Stimulated activated effector memory CD8-positive, alpha-beta T cell treated with anti-CD3 and anti-CD28 coated beads, Interleukin-12 subunit alpha, Interleukin-12 subunit beta, amount 100 ng/mL, for 72 hours (primary cell): ENCODE results near the gene SFSWAP.

Experiments
- ATAC-seq: fragments of 150-1000 bp; cut with Tn5 transposase; 2 replicates; pipeline ENCODE4 v1.10.0; 2021
- DNase-seq, 2 donors: peaks; one replicate each; pipeline ENCODE4 v3.0.0; 2021 to 2022; ENCODE audit warnings: low spot score in 2 of 2
- H3K27ac Mint-ChIP-seq: one replicate; pipeline ENCODE4 v1.8.0; 2022; ENCODE audit warnings: mild to moderate bottlenecking, mixed read lengths
- H3K36me3 Mint-ChIP-seq: one replicate; pipeline ENCODE4 v1.8.0; 2022; ENCODE audit warnings: mild to moderate bottlenecking, mixed read lengths
- H3K4me1 Mint-ChIP-seq: one replicate; pipeline ENCODE4 v1.8.0; 2022; ENCODE audit warnings: mixed read lengths
- H3K4me3 Mint-ChIP-seq: one replicate; pipeline ENCODE4 v1.8.0; 2022; ENCODE audit warnings: mild to moderate bottlenecking, mixed read lengths
- H3K9me3 Mint-ChIP-seq: one replicate; pipeline ENCODE4 v1.8.0; 2022; ENCODE audit warnings: mixed read lengths

The SFSWAP gene

DNA sequence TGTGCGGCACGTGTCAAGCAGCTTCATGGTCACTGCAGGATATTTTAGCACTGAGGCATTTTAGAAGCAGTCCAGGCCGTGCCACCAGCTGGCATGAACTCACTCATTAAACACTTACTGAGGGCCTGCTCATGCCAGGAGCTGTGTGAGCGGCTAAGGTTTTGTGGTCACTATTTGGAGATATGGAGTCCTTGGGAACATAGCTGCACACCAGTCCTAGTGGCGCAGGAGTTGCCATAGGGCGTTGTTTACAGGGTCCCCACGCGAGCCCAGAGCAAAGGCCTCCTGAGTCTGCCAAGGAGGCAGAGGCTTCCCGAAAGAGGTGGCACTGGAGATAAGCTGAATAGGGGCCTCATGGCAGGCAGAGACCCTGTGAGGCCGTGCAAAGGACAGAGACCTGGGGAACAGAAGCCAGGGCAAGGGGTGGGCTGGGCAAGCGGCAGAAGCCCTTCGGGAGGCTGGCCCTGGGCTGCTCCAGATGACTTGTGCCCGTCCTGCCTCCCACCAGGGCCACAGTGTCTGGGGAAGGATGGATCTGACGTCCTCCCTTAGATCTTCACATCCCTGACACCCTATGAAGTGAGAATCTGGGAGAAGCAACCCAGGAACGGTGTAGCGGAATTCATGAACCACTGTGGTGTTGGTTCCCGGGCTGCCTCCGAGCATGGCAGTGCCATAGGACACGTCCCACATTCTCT is 38.9 kb downstream of the SFSWAP start:
- ATAC-seq, result no peak
- peak overlapping the region; percentile 64 for H3K27ac Mint-ChIP-seq

DNA sequence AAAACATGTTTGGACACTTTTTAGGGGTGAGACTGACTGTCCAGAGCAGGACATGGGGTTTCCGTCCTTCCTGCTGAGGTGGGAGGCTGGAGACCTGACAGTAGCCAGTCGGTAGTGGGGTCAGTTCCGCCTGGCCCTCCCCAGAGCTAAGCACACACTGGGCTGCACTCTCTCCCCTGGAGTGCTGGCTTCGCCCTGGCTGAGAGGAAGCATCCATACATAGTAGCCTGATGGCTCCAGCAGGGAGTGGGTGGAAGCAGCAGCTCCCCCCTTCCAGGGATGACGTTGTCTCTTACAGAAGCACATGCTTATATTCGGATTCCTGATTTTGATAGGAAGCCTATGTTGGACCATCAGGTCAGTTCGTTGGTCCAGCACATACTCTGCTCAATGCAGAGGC is 40.4 kb downstream of the SFSWAP start:
- peaks cover 26% of the 10 kb centered on the region for H3K4me1 Mint-ChIP-seq
- no peak overlapping the region for H3K27ac Mint-ChIP-seq
- no peak for ATAC-seq
- DNase-seq, result no peak
- peaks cover 88% of the 10 kb centered on the region for H3K36me3 Mint-ChIP-seq
- no peak overlapping the region for H3K4me3 Mint-ChIP-seq
- no peaks in the 10 kb centered on the region for H3K9me3 Mint-ChIP-seq

More for the DNA sequence above, 38.9 kb downstream of the SFSWAP start:
- Mint-ChIP-seq H3K9me3 (no peaks in the 10 kb centered on the region), H3K4me1 (peaks cover 26% of the 10 kb centered on the region), H3K36me3 (peaks cover 86% of the 10 kb centered on the region), H3K4me3 (no peak overlapping the region)
- DNase-seq, result no peak

DNA sequence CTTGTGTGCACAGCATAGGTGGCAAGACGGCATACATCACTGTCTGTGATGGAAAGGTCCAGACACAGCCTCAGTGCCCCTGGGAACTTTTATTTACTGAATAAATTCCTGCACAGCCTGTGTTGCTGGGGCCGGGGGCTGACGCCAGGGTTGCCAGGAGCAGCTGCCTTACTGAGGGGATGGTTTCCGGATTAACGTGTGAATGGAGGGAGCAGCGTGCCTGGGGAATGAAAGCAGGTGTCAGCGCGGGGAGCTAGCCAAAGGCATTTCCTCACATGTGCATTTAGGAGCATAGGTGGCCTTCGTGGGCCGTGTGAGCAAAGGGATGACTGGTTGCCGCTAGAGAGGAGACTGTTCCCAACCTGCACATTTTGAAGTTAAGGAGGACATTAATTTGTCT is 41.6 kb downstream of the SFSWAP start:
- DNase-seq (no peak), ATAC-seq (no peak)
- H3K36me3 Mint-ChIP-seq, result peaks cover 88% of the 10 kb centered on the region
- peaks cover 20% of the 10 kb centered on the region for H3K4me1 Mint-ChIP-seq
- no peak overlapping the region for H3K27ac Mint-ChIP-seq
- H3K9me3 Mint-ChIP-seq, result no peaks in the 10 kb centered on the region
- no peak overlapping the region for H3K4me3 Mint-ChIP-seq

- Mint-ChIP-seq H3K27ac (no peak overlapping the region), H3K9me3 (no peaks in the 10 kb centered on the region), H3K4me3 (no peak overlapping the region), H3K36me3 (peaks cover 88% of the 10 kb centered on the region), H3K4me1 (peaks cover 18% of the 10 kb centered on the region)
- ATAC-seq, result no peak
- no peak for DNase-seq
These were observed 42.1 kb downstream of the SFSWAP start for GRCh38 chr12:131753005-131753404.

DNA sequence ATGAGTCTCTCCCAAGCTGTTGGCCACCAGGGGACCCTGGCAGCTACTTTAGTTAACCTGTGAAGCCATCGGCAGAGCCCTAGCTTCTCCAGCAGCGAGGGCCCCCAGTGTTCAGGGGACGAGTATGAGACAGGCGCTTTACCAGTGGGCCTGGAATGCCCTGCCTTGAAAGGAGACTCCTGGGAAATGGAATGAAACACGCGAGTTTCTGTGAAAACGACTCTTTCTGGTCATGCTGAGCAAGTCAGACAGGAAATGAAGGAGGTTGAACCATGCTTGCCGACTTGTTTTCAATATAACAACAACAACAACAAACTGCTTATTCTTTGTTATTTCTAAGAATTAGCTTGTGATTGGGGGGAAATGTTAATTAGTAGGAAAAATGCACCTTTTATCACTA is 42.9 kb downstream of the SFSWAP start:
- ATAC-seq, result no peak
- Mint-ChIP-seq H3K27ac (no peak overlapping the region), H3K9me3 (no peaks in the 10 kb centered on the region), H3K36me3 (peaks cover 89% of the 10 kb centered on the region), H3K4me1 (peaks cover 18% of the 10 kb centered on the region), H3K4me3 (no peak overlapping the region)
- no peak for DNase-seq

- peaks cover 94% of the 10 kb centered on the region for H3K36me3 Mint-ChIP-seq
- no peak for ATAC-seq
- H3K4me1 Mint-ChIP-seq, result peaks cover 18% of the 10 kb centered on the region
These were observed 43.3 kb downstream of the SFSWAP start for GRCh38 chr12:131754184-131754583.

DNA sequence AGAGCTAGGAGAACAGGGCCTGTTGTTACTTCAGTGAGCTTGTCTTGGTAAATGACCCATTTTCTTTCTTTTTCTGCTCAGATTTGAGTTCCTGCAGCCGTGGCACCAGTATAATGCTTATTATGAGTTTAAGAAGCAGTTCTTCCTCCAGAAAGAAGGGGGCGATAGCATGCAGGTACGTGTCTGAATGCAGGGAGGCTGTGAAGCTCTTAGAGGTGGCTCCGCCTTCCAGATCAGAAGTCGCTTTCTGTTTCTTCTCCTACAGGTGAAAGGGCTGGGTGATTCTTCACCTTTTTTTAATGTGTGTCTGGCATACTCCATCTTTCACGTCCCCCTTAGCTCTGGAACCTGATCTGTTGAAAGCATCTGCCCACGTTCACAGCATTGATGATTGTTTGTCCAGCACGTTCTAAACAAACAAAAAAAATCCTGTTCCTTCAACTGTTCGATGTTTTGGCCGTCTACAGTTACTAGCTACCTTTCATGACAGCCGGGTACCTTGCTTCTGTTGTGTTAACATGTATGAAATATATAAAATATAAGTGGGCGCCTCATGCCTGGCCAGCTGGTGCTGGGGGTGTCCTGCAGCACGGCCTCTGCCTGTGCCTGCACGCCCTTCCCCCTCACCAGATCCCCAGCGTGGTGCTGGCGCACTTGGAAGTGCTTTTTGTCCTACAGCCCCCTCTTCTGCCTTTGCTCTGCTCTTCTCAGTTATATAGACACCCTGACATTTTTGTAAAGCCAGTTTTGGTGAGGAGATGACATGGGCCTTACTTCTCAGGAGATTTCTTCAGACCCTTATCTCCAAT is 44.6 kb downstream of the SFSWAP start:
- ATAC-seq (peak; percentile 72), DNase-seq (no peak)
- H3K36me3 Mint-ChIP-seq, result peaks cover 100% of the 10 kb centered on the region

More at GRCh38 chr12:131754184-131754583, 43.3 kb downstream of the SFSWAP start:
- no peaks in the 10 kb centered on the region for H3K9me3 Mint-ChIP-seq
- H3K4me3 Mint-ChIP-seq, result no peak overlapping the region
- H3K27ac Mint-ChIP-seq, result no peak overlapping the region
- no peak for DNase-seq

DNA sequence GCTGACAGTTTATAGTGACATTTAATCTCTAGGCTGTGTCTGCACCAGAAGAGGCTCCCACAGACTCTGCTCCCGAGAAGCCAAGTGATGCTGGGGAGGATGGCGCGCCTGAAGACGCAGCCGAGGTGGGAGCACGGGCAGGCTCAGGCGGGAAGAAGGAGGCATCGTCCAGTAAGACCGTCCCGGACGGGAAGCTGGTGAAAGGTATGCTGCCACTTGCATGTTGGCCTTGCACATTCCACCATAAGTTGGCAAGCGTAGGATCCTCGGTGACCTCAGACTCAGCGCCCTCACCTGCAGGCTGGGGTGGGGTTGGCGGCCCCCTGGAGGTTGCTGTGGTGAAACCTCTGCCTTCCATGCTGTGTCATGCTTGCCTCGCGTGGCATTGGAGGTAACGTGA is 45.6 kb downstream of the SFSWAP start:
- Mint-ChIP-seq H3K36me3 (peaks cover 99% of the 10 kb centered on the region), H3K4me3 (no peak overlapping the region), H3K4me1 (peaks cover 5% of the 10 kb centered on the region), H3K9me3 (no peaks in the 10 kb centered on the region), H3K27ac (no peak overlapping the region)
- ATAC-seq (no peak), DNase-seq (no peak)

More for the DNA sequence above, 44.6 kb downstream of the SFSWAP start:
- Mint-ChIP-seq H3K4me1 (peaks cover 5% of the 10 kb centered on the region), H3K9me3 (no peaks in the 10 kb centered on the region), H3K4me3 (no peak overlapping the region), H3K27ac (peak overlapping the region; percentile 77)

DNA sequence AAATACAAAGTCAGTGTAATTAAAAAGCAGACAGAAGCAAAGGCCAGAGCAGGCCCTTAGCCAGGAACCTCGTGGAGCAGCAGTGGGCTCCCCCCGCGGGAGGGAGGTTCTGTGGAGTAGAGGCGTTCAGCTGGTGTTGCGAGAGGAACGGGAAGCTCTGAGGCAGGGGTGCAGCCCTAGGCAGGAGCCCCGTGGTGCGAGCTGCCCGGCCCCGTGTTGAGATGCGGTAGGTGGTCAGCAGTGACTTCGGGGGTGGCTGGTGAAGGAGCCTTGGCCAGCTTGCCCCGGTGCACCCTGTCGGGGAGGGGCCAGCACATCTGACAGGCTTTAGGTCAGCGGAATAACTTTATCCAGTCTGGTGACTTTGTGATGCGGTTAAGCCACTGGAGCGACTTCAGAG is 46.2 kb downstream of the SFSWAP start:
- ATAC-seq, result no peak

GRCh38 chr12:131758016-131758739 is 47.3 kb downstream of the SFSWAP start:
- no peak for DNase-seq
- Mint-ChIP-seq H3K4me3 (no peak overlapping the region), H3K36me3 (peaks cover 99% of the 10 kb centered on the region), H3K4me1 (no peaks in the 10 kb centered on the region), H3K9me3 (no peaks in the 10 kb centered on the region), H3K27ac (no peak overlapping the region)
- ATAC-seq, result no peak

More for the DNA sequence above, 46.2 kb downstream of the SFSWAP start:
- no peak overlapping the region for H3K27ac Mint-ChIP-seq
- H3K4me3 Mint-ChIP-seq, result no peak overlapping the region
- H3K4me1 Mint-ChIP-seq, result peaks cover 5% of the 10 kb centered on the region
- H3K9me3 Mint-ChIP-seq, result no peaks in the 10 kb centered on the region
- DNase-seq, result no peak
- H3K36me3 Mint-ChIP-seq, result peaks cover 99% of the 10 kb centered on the region

DNA sequence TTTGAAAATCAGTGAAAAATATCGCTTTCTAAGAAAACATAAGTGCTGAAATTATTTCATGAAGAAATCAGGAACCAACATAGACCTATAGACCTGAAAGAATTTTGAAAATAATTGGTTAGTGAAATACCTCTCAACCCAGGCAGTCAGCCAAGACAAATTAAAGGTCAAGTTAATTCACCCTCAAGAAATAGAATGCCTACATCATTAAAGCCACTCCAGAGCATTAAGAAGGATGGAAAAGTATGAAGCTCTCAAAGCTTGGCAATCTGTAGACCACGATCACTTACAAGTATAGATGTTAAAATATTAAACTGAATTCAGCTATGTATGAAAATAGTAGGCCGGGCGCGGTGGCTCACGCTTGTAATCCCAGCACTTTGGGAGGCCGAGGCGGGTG is 48.3 kb downstream of the SFSWAP start:
- no peaks in the 10 kb centered on the region for H3K9me3 Mint-ChIP-seq
- DNase-seq, result no peak
- H3K36me3 Mint-ChIP-seq, result peaks cover 99% of the 10 kb centered on the region
- ATAC-seq, result no peak
- H3K4me3 Mint-ChIP-seq, result no peak overlapping the region
- no peaks in the 10 kb centered on the region for H3K4me1 Mint-ChIP-seq
- H3K27ac Mint-ChIP-seq, result no peak overlapping the region

GRCh38 chr12:131761638-131762037 is 50.7 kb downstream of the SFSWAP start:
- ATAC-seq (no peak), DNase-seq (no peak)
- H3K4me1 Mint-ChIP-seq, result no peaks in the 10 kb centered on the region
- peaks cover 99% of the 10 kb centered on the region for H3K36me3 Mint-ChIP-seq
- H3K9me3 Mint-ChIP-seq, result no peaks in the 10 kb centered on the region
- no peak overlapping the region for H3K4me3 Mint-ChIP-seq
- no peak overlapping the region for H3K27ac Mint-ChIP-seq

GRCh38 chr12:131764738-131765137 is 53.8 kb downstream of the SFSWAP start:
- Mint-ChIP-seq H3K4me3 (no peak overlapping the region), H3K36me3 (peaks cover 97% of the 10 kb centered on the region), H3K4me1 (no peaks in the 10 kb centered on the region), H3K27ac (no peak overlapping the region), H3K9me3 (no peaks in the 10 kb centered on the region)
- ATAC-seq (no peak), DNase-seq (no peak)

GRCh38 chr12:131765961-131766360 is 55.1 kb downstream of the SFSWAP start:
- H3K9me3 Mint-ChIP-seq, result no peaks in the 10 kb centered on the region
- H3K27ac Mint-ChIP-seq, result no peak overlapping the region
- H3K4me1 Mint-ChIP-seq, result no peaks in the 10 kb centered on the region
- no peak for DNase-seq
- peaks cover 97% of the 10 kb centered on the region for H3K36me3 Mint-ChIP-seq
- no peak for ATAC-seq
- no peak overlapping the region for H3K4me3 Mint-ChIP-seq

DNA sequence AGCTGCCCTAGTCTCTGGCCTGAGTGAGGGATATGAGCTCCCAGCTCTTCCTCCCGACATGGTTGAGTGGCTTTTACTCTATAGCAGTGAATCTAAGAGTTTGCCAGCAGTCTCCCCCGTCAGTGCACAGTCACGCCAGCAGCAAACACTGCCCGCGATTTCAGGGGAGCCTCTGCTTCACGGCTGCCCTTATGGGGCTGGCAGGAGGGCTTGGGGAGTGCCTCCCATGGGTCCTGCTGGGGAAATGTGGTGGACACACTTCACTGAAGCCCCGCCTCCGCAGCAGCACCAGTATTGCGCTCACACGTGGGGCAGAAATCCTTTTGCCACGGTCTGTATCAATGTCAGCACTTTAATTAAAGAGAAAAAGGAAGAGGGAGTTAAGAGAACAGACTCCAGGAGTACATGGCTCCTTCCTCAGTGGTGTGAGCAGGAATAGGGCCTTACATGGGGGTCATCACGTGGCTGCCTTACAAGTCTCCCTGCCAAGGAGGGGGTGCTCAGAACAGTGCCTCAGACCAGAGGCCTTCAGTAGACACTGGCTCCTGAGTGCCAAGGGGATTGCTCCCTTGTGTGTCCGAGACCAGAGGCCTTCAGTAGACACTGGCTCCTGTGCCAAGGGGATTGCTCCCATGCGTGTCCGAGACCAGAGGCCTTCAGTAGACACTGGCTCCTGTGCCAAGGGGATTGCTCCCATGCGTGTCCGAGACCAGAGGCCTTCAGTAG is 55.7 kb downstream of the SFSWAP start:
- Mint-ChIP-seq H3K27ac (no peak overlapping the region), H3K4me1 (no peaks in the 10 kb centered on the region)

More for the DNA sequence above, 55.7 kb downstream of the SFSWAP start:
- H3K4me3 Mint-ChIP-seq, result no peak overlapping the region
- DNase-seq, result no peak
- H3K9me3 Mint-ChIP-seq, result no peaks in the 10 kb centered on the region
- no peak for ATAC-seq
- peaks cover 98% of the 10 kb centered on the region for H3K36me3 Mint-ChIP-seq
